Measurements from ENCODE around the gene NTM.
A peak's percentile ranks its signal among the peaks of the same experiment; 100 is the strongest.

GRCh38 chr11:132028380-132029240 is 658.2 kb downstream of the NTM start:
- TF ChIP-seq, protein P1, sequence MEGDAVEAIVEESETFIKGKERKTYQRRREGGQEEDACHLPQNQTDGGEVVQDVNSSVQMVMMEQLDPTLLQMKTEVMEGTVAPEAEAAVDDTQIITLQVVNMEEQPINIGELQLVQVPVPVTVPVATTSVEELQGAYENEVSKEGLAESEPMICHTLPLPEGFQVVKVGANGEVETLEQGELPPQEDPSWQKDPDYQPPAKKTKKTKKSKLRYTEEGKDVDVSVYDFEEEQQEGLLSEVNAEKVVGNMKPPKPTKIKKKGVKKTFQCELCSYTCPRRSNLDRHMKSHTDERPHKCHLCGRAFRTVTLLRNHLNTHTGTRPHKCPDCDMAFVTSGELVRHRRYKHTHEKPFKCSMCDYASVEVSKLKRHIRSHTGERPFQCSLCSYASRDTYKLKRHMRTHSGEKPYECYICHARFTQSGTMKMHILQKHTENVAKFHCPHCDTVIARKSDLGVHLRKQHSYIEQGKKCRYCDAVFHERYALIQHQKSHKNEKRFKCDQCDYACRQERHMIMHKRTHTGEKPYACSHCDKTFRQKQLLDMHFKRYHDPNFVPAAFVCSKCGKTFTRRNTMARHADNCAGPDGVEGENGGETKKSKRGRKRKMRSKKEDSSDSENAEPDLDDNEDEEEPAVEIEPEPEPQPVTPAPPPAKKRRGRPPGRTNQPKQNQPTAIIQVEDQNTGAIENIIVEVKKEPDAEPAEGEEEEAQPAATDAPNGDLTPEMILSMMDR (IDR thresholded peaks at IDR 0.05; ENCODE audit: low read depth, low read length): peak; percentile 62
- TF ChIP-seq EZH2phosphoT487 (IDR thresholded peaks at IDR 0.05; ENCODE audit: low read depth): no peak

Measured in OCI-LY3 (cell line).